Mesenteric fat pad (tissue), 1 donor: Measurements from ENCODE around the gene UBTD1. TPM values are rescaled to one million over a fixed set of nuclear protein-coding genes. Genes with fewer than 3 reads are reported as not detected.
"Not testable (repeated sequence)": the region's sequence is repeated elsewhere in the genome, so short reads cannot be mapped to it uniquely, and the experiment has no call there.

ENCODE experiments used
- DNase-seq: peaks from one replicate; pipeline ENCODE4 v3.0.0-alpha.2; 2020; ENCODE audit warnings: low spot score
- long read RNA-seq: library from polyadenylated mRNA; unstranded; transcript quantifications from one replicate; pipeline ENCODE4 v2.0.0, GENCODE V29; 2020
- total RNA-seq: library from RNA; stranded (reverse); fragmentation: NEBNext Ultra II Directional; extraction: Animal tissue kit (Norgen Biotek cat#: 25700); gene quantifications from one replicate; pipeline ENCODE4 v1.2.1, GENCODE V29; 2021
- donor health status: DM: yes; HTN: yes; CAD: no.

UBTD1 gene
- 19.9 TPM for total RNA-seq
- long read RNA-seq, transcript UBTD1-201 (3 exons, 1,706 nt), result major isoform, 93 of 100 reads
- long read RNA-seq, partial matches to known transcripts, result 6 of 100 reads
- long read RNA-seq, other reads (novel, unspliced or antisense), result 1 of 100 reads

DNA sequence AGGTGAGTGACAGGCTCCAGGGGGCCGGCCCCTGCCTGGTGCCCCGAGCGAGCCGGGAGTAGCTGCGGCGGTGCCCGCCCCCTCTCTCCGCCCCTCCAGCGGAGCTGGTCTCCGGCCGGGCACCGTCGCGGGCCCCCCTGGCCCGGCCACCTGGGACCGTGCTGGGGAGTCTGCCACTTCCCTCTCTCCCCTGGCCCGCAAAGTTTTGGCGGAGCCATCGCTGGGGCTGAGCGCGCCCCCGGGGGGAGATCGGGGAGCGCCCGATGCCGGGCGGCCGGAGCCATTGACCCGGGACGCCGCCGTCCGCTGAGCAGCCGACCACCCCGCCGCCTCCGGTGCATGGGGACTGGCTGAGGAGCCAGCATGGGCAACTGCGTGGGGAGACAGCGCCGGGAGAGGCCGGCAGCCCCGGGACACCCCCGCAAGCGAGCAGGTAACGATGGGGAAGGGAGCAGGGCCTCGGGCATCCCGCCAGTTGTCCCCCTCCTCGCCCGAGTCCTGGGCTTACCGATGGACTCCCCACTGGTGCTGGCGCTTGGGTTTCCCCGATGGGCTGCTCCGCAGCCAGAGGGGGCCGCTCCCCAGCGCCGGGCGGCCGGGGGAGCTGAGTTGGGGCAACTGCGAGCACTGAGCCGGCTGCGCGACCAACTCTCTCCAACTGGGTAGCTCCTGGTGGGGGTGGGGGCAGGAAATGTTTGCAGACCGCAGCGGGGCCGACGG lies at the start of gene UBTD1:
Gene UBTD1, plus strand, starts transcription at position 84 of the 720 bp plus-strand sequence. Its CDS starts 280 bp downstream, at position 364.
- DNase-seq, result peak; percentile 90

DNA sequence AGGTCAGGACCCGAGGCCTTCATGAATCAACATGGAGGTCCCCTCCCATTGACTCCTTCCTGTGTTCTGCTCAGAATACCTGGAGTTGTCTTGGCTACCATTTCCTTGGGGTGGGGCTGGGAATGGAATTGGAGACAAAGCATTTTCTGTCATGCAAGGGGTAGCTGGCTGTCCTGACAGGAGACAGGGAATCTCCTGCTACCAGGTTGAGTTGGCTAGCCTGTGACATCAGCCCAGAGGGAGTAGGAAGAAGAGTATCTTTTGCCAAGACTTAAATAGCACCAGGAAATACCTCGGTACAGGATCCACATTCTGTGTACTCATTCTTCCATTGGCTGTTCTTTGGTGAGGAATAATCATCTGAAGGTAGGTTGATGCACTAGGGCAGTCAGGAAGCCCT lies 47.9 kb upstream of the UBTD1 start:
- DNase-seq, result no peak

GRCh38 chr10:97451605-97452004 lies 47.1 kb upstream of the UBTD1 start:
- no peak for DNase-seq

GRCh38 chr10:97452352-97452751 lies 46.4 kb upstream of the UBTD1 start:
- DNase-seq, result no peak

GRCh38 chr10:97454330-97455036 lies 44.2 kb upstream of the UBTD1 start:
- no peak for DNase-seq

DNA sequence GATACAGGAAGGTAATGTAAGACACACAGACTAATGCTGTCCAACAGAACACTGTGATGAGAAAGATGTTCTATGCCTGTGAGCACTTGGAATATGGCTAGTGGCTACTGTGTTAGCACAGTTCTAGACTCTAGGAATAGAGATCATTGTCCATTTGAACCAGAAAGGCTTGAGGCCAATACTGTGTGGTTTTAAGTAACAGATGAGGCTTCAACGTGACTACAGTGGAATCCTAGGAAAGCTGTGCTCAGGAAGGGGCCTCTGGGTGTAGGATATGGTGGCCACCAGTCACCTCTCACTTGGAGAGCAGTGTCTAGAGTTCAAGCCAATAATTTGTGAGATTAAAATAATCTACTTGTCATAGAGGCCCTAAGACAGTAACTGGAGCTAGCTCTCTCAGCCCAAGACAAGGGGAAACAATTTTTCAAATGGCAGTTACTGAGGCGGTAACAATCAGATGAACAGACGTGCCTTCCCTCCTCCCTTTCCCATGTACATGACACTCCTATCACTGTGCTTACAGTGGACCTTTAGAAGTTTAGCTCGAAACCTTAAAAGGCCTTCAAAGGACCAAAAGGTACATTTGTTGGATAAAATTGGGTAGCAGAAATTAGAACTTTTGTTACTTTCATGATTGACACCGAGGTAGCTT lies 42.6 kb upstream of the UBTD1 start:
- no peak for DNase-seq

- no peak for DNase-seq
Observed at GRCh38 chr10:97456686-97457065, 42.0 kb upstream of the UBTD1 start.

GRCh38 chr10:97459111-97459510 lies 39.6 kb upstream of the UBTD1 start:
- no peak for DNase-seq

GRCh38 chr10:97459933-97460332 lies 38.8 kb upstream of the UBTD1 start:
- DNase-seq, result no peak

DNA sequence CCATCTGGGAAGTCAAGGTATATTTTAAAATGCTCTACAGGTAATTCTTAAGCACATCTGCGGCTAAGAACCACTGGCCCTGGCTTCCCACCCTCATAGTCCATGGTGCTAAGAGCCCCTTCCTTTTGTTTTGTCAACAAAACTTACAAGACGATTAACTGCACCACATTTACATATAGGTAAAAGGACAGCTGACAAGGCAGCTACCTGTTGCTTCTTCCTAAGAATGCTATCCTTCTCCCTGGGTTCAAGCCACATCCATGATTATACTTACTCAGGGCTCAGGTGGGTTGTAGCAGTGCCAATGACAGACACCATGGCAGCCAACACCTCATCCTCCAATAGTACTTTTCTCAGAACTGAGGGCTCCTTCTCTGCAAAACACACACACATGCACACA lies 36.4 kb upstream of the UBTD1 start:
- DNase-seq, result no peak

GRCh38 chr10:97463363-97464132 lies 35.2 kb upstream of the UBTD1 start:
- DNase-seq, result peak; percentile 33

GRCh38 chr10:97464226-97464625 lies 34.5 kb upstream of the UBTD1 start:
- DNase-seq, result peak; percentile 1

DNA sequence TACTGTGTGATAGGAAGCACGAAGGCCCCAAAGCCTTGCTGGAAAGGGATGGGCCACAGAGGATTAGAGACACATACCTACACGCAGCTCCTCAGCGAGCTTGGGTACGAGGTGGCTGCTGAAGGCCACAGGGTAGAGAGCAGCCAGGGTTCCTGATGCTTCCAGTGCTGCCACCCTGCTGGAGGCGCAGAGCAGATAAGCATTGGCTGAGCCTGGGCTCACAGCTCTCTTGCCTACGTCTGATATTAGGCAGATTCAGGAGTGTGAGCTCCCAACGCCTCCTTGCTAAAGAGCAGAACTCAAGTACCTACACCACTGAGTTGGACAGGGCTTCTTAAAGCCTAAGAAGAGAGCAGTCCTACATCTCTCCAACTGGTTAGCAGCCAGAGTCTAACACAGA lies 32.7 kb upstream of the UBTD1 start:
- peak; percentile 67 for DNase-seq

- peak; percentile 33 for DNase-seq
Observed at GRCh38 chr10:97466755-97467154, 32.0 kb upstream of the UBTD1 start.

- DNase-seq, result peak; percentile 57
Observed at GRCh38 chr10:97468162-97468561, 30.6 kb upstream of the UBTD1 start.

- DNase-seq, result peak; percentile 59
Observed at GRCh38 chr10:97468781-97469180, 29.9 kb upstream of the UBTD1 start.

- DNase-seq, result no peak
Observed at GRCh38 chr10:97474918-97475317, 23.8 kb upstream of the UBTD1 start.

- DNase-seq, result no peak
Observed at GRCh38 chr10:97475936-97476594, 22.7 kb upstream of the UBTD1 start.

DNA sequence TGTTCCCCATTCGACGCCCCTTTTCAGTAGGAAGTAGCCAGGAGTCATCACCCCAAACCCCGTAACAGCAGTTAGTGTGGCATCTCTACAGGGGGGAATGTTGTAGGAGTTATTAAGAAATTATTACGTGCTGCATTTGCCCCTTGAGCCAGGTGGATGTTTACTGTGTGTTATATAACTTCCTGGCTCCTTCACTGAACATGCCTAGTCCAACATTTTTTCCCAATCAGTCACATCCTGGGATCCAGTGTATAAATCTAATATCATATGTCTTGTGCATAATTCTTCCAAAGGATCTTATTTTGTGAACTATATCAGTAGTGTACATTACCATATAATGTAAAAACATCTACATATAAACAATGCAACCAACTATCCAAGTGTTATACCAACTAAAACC lies 19.3 kb upstream of the UBTD1 start:
- DNase-seq, result not testable (repeated sequence)

DNA sequence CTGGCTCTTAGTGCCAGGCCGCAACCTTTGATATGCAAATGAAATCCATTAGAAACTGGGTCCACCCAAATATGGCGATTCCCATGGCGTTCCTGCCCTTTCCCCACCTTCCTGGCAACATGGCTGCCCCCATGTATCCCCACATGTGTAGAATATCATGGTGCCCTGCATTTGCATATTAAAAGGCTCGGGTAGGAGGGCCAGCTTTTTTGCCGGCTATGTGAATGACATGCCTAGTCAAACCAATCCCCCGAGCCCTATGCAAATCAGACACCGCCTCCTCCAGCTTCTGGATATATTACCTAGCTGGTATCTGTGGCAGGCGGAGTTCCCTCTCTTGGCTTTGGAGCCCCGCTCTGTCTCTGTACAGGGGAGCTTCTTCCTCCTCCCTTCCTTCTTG lies 18.8 kb upstream of the UBTD1 start:
- peak; percentile 57 for DNase-seq

DNA sequence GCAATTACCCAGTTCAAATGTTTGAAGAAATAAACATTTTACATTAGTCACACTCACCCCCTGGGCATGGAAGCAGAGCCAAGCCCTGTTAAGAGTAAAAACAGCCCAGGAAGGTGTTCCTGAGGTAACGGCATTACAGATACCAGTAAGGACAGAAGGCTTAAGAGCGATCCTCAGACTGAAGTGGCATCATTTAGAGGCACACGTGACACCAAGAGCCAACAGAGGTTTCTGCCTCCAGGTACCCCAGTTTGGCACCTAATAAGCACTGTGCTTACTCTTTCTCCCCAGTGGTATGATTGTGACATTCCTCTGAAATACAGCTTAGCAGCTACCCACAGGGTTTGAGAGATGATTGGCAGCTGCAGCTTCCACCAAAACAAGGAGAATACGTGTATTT lies 17.7 kb upstream of the UBTD1 start:
- DNase-seq, result no peak
